LHCN-M2 (cell line): ENCODE results near the gene ADAM22. TPM values are rescaled to one million over a fixed set of nuclear protein-coding genes. Genes with fewer than 3 reads are reported as not detected.

Experiments used
- DNase-seq: peaks from one replicate; pipeline ENCODE4 v3.0.0-alpha.2; 2012; ENCODE audit warnings: low read depth
- total RNA-seq: library from RNA; depleted of rRNA; stranded (reverse); fragments of >200 nt; gene quantifications from 2 replicates; pipeline ENCODE4 v1.2.3, GENCODE V29; 2014

Gene ADAM22
- total RNA-seq, 1 experiment from 2014 or later: 0.17 TPM

GRCh38 chr7:87960239-87960638 lies 26.2 kb downstream of the ADAM22 start:
- DNase-seq: no peak

- DNase-seq: no peak
Measured at GRCh38 chr7:87961754-87962153, 27.7 kb downstream of the ADAM22 start.

- DNase-seq: no peak
Measured at GRCh38 chr7:87966271-87966670, 32.2 kb downstream of the ADAM22 start.

- DNase-seq: no peak
Measured at GRCh38 chr7:87968021-87968420, 34.0 kb downstream of the ADAM22 start.

GRCh38 chr7:87982116-87982515 lies 48.1 kb downstream of the ADAM22 start:
- no peak for DNase-seq

- peak; percentile 3 for DNase-seq
Measured at GRCh38 chr7:87984088-87984487, 50.0 kb downstream of the ADAM22 start.

- DNase-seq: no peak
Measured at GRCh38 chr7:87993269-87993668, 59.2 kb downstream of the ADAM22 start.

- no peak for DNase-seq
Measured at GRCh38 chr7:87999261-87999660, 65.2 kb downstream of the ADAM22 start.

GRCh38 chr7:88001744-88002530 lies 67.9 kb downstream of the ADAM22 start:
- DNase-seq: peak; percentile 2

- no peak for DNase-seq
Measured at GRCh38 chr7:88002617-88003016, 68.6 kb downstream of the ADAM22 start.

- no peak for DNase-seq
Measured at GRCh38 chr7:88003581-88003980, 69.5 kb downstream of the ADAM22 start.

- DNase-seq: no peak
Measured at GRCh38 chr7:88005191-88005590, 71.1 kb downstream of the ADAM22 start.

GRCh38 chr7:88009651-88010050 lies 75.6 kb downstream of the ADAM22 start:
- DNase-seq: no peak

GRCh38 chr7:88012086-88012485 lies 78.0 kb downstream of the ADAM22 start:
- no peak for DNase-seq

GRCh38 chr7:88013981-88014380 lies 79.9 kb downstream of the ADAM22 start:
- no peak for DNase-seq

- DNase-seq: no peak
Measured at GRCh38 chr7:88014581-88014980, 80.5 kb downstream of the ADAM22 start.

GRCh38 chr7:88015309-88015708 lies 81.3 kb downstream of the ADAM22 start:
- DNase-seq: no peak

- DNase-seq: no peak
Measured at GRCh38 chr7:88018501-88018900, 84.5 kb downstream of the ADAM22 start.

GRCh38 chr7:88020953-88021665 lies 87.1 kb downstream of the ADAM22 start:
- peak; percentile 0 for DNase-seq

GRCh38 chr7:88027724-88028123 lies 93.7 kb downstream of the ADAM22 start:
- no peak for DNase-seq

GRCh38 chr7:88034083-88034695 lies 100.1 kb downstream of the ADAM22 start:
- no peak for DNase-seq

GRCh38 chr7:88037050-88037449 lies 103.0 kb downstream of the ADAM22 start:
- DNase-seq: no peak

- peak; percentile 4 for DNase-seq
Measured at GRCh38 chr7:88040694-88041093, 106.6 kb downstream of the ADAM22 start.
